Cardiac muscle cell (in vitro differentiated cells and primary cell): Measurements from ENCODE around the gene ZBTB17. TPM values are rescaled to one million over a fixed set of nuclear protein-coding genes. Genes with fewer than 3 reads are reported as not detected.

Source experiments
- DNase-seq, 2 donors: peaks; one replicate each; pipeline versions ENCODE4 v3.0.0 to v3.0.0-alpha.2; 2010 to 2017; ENCODE audit warnings: low read depth in 1 of 2, low spot score in 1 of 2
- H3K27ac ChIP-seq: fragments of 200-600 bp; sonication (generic); 2 replicates; pipeline ENCODE4 v1.5.1; 2016
- H3K27me3 ChIP-seq: fragments of 200-600 bp; sonication (generic); 2 replicates; pipeline ENCODE4 v1.6.0; 2016; ENCODE audit warnings: control low read depth
- H3K36me3 ChIP-seq: fragments of 200-600 bp; sonication (generic); 2 replicates; pipeline ENCODE4 v1.5.1; 2016; ENCODE audit warnings: control low read depth
- H3K4me1 ChIP-seq: fragments of 200-600 bp; sonication (generic); 2 replicates; pipeline ENCODE4 v1.8.1; 2017; ENCODE audit warnings: low read depth, mild to moderate bottlenecking, mixed run types
- H3K4me3 ChIP-seq: fragments of 200-600 bp; sonication (generic); 2 replicates; pipeline ENCODE4 v1.5.1; 2016; ENCODE audit warnings: mild to moderate bottlenecking
- H3K9me3 ChIP-seq: fragments of 200-600 bp; sonication (generic); 2 replicates; pipeline ENCODE4 v1.5.1; 2017; ENCODE audit warnings: low read depth, mild to moderate bottlenecking, control low read depth
- polyA plus RNA-seq: library from polyadenylated mRNA; unstranded; fragments of >200 nt; fragmentation: Nextera tagmentation; extraction: Ambion mirVana; gene quantifications from 2 replicates; pipeline ENCODE4 v1.2.1, GENCODE V29; 2016
- total RNA-seq: library from RNA; depleted of rRNA; stranded (reverse); fragments of >200 nt; gene quantifications from 2 replicates; pipeline ENCODE4 v1.2.3, GENCODE V29; 2016
- TF ChIP-seq, protein P1 (sequence below): IDR thresholded peaks from 2 replicates; pipeline ENCODE4 v1.5.1; 2012; ENCODE audit warnings: low read depth, mild to moderate bottlenecking, low read length

The ZBTB17 gene
- total and polyA plus RNA-seq, 2 experiments from 2014 or later = 47.1 to 64.0 TPM

DNA sequence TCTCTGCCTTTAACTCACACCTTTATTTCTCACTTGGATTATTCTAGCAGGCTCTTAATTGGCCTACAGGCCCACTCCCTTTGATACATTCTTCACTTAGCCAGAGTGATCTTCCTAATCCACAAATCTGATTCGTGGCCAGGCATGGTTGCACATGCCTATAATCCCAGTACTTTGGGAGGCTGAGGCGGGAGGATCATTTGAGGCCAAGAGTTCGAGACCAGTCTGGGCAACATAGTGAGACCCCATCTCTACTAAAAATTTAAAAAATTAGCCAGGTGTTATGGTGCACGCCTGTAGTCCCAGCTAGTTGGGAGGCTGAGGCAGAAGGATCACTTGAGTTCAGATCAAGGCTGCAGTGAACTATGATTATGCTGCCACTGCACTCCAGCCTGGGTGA is 2.1 kb downstream of the ZBTB17 start:
- Histone ChIP-seq H3K4me1 (peaks cover 11% of the 10 kb centered on the region), H3K4me3 (no peak overlapping the region), H3K36me3 (peaks cover 8% of the 10 kb centered on the region), H3K27ac (no peak overlapping the region), H3K27me3 (no peaks in the 10 kb centered on the region), H3K9me3 (no peaks in the 10 kb centered on the region)
- TF ChIP-seq, protein P1, sequence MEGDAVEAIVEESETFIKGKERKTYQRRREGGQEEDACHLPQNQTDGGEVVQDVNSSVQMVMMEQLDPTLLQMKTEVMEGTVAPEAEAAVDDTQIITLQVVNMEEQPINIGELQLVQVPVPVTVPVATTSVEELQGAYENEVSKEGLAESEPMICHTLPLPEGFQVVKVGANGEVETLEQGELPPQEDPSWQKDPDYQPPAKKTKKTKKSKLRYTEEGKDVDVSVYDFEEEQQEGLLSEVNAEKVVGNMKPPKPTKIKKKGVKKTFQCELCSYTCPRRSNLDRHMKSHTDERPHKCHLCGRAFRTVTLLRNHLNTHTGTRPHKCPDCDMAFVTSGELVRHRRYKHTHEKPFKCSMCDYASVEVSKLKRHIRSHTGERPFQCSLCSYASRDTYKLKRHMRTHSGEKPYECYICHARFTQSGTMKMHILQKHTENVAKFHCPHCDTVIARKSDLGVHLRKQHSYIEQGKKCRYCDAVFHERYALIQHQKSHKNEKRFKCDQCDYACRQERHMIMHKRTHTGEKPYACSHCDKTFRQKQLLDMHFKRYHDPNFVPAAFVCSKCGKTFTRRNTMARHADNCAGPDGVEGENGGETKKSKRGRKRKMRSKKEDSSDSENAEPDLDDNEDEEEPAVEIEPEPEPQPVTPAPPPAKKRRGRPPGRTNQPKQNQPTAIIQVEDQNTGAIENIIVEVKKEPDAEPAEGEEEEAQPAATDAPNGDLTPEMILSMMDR = no peak
- no peak for DNase-seq

DNA sequence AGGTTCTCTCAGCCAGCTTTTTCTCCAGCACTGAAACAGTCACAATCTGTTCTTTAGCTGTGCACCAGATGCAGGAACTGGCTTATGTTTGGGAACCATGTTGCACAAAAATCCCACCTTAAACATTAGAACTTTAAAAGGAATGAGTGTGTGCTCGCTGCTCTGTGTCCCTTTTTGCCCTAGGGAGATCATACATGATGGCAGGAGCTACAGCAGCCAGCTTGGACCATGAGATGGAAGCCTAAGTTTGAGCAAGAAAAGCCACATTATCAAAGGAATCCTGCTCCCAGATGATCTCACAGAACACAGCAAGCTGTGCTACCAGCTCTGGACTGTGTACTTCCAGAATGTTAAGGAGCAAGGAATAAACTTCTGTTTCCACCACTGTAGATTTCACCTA is 3.5 kb downstream of the ZBTB17 start:
- H3K27ac ChIP-seq = no peak overlapping the region
- H3K9me3 ChIP-seq = no peaks in the 10 kb centered on the region
- peaks cover 10% of the 10 kb centered on the region for H3K36me3 ChIP-seq
- H3K4me3 ChIP-seq = no peak overlapping the region
- no peaks in the 10 kb centered on the region for H3K27me3 ChIP-seq
- peaks cover 11% of the 10 kb centered on the region for H3K4me1 ChIP-seq
- TF ChIP-seq, protein P1 = no peak
- no peak for DNase-seq

DNA sequence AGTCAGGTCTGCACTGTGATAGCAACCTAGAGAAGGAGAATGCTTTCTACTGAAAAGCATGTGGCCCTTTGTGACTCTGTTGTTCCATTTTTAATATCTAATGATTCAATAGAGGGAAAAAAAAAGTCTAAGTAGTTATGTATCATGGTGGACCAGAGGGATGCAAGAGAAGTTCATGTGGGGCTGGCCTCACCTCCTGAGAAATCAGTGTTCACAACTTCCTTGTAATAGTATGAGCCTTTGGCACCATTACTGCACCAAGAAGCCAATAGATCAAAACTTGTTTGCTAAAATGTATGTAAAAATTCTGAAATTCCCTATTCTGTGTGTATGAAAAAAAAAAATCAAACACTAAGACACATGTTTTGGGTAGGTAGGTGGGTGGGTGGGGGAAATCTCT is 5.0 kb downstream of the ZBTB17 start:
- Histone ChIP-seq H3K36me3 (peaks cover 10% of the 10 kb centered on the region), H3K9me3 (no peaks in the 10 kb centered on the region), H3K4me1 (peaks cover 11% of the 10 kb centered on the region), H3K4me3 (no peak overlapping the region), H3K27ac (no peak overlapping the region), H3K27me3 (no peaks in the 10 kb centered on the region)
- DNase-seq = no peak
- TF ChIP-seq, protein P1 = no peak

DNA sequence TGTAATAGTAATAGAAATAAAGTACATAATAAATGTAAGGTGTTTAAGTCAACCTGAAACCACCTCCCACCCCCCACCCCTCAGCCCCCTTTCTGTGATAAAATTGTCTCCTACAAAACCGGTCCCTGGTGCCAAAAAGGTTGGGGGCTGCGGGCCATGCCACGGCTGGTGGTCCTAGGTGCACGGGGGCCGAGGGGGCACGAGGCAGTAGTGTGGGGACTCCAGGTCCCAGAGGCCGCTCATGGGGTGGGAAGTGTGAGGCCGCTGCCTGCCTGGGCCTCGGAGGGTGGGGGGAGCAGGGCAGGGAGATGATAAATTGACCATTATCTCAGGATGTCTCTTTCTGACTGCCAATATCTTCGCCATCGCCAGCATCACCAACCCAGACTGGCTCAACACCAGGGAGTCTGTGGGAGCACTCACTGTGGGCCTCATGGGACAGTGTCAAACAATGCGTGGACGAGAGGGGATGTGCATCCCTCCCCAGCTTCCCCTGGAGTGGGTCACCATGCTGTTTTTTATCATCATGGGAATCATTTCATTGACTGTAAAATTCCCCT is 6.5 kb downstream of the ZBTB17 start:
- H3K4me1 ChIP-seq = peaks cover 3% of the 10 kb centered on the region
- no peaks in the 10 kb centered on the region for H3K27me3 ChIP-seq
- H3K36me3 ChIP-seq = peaks cover 10% of the 10 kb centered on the region
- no peak for DNase-seq
- no peaks in the 10 kb centered on the region for H3K9me3 ChIP-seq
- H3K27ac ChIP-seq = no peak overlapping the region
- H3K4me3 ChIP-seq = no peak overlapping the region
- TF ChIP-seq, protein P1 = no peak

DNA sequence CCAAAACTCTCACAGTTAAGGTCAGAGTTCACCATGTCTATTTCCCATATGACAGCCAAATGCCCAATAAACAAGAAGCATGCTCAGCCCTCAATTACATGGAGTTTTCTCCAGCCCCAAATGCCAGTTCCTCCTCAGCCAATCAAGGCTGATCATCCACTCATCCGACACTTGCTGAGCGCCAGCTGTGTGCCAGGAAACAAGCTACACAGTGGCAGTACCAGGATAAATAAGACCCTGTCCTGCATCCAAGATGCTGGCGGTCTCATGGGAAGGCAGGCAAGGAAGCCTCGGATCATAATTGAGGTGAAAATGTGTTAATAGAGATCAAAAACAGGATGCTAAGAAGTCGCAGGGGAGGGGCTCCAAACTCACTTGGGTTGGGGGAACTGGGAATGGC is 7.7 kb downstream of the ZBTB17 start:
- TF ChIP-seq, protein P1 = no peak
- no peaks in the 10 kb centered on the region for H3K4me1 ChIP-seq
- peaks cover 10% of the 10 kb centered on the region for H3K36me3 ChIP-seq
- H3K27me3 ChIP-seq = no peaks in the 10 kb centered on the region
- H3K9me3 ChIP-seq = no peaks in the 10 kb centered on the region
- H3K4me3 ChIP-seq = no peak overlapping the region
- no peak overlapping the region for H3K27ac ChIP-seq
- no peak for DNase-seq
